ENCODE data around the gene CACNA2D4.
"Not testable (repeated sequence)": the region's sequence is repeated elsewhere in the genome, so short reads cannot be mapped to it uniquely, and the experiment has no call there.

CACNA2D4 gene

DNA sequence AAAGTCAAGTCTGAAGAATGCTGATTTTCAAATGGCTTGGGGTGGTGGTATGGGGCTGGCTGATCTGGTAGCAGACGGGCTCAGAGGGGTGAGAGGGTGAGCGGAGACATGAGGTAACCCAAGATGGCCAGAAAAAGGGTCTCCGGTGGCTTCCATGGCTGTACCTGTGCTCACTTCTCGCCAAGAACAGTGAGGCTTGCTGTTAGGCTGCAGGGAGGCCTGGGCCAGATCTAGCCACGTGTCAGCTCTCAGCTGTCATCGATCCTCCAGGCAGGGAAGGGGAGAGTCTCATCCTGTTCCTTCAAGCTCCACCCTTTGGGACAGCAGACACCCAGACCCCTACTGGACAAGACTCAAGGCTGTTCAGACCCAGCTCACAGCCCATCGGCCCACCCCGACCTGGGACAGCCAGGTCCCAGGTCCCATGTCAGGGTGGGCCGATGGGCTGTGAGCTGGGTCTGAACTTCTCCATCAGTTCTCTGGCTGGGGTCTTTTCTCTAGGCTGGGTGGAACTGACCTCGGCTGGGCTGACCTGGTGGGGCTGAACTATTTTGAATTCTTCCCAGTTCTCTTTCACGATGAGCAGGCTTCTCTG lies 89.0 kb downstream of the CACNA2D4 start:
- DNase-seq, result no peak

DNA sequence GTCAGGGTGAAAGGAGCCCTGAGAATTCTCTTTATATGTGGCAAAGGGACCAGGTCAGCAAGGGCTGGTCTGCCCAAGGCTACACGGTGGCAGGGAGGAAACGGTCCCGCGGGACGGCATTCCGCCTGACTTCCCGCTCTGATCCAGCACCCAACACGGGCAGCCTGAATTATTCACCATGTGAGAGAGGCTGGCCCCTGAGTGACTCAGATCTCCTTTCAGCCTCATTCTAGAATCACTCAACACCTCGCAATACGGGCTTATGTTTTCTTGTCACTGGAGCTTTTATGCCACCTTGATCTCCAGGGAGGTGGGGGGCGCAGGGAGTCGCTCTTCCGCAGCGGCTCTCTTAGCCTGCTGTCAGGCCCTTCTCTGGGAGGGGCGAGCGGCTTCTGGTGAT lies 89.6 kb downstream of the CACNA2D4 start:
- DNase-seq, result no peak

DNA sequence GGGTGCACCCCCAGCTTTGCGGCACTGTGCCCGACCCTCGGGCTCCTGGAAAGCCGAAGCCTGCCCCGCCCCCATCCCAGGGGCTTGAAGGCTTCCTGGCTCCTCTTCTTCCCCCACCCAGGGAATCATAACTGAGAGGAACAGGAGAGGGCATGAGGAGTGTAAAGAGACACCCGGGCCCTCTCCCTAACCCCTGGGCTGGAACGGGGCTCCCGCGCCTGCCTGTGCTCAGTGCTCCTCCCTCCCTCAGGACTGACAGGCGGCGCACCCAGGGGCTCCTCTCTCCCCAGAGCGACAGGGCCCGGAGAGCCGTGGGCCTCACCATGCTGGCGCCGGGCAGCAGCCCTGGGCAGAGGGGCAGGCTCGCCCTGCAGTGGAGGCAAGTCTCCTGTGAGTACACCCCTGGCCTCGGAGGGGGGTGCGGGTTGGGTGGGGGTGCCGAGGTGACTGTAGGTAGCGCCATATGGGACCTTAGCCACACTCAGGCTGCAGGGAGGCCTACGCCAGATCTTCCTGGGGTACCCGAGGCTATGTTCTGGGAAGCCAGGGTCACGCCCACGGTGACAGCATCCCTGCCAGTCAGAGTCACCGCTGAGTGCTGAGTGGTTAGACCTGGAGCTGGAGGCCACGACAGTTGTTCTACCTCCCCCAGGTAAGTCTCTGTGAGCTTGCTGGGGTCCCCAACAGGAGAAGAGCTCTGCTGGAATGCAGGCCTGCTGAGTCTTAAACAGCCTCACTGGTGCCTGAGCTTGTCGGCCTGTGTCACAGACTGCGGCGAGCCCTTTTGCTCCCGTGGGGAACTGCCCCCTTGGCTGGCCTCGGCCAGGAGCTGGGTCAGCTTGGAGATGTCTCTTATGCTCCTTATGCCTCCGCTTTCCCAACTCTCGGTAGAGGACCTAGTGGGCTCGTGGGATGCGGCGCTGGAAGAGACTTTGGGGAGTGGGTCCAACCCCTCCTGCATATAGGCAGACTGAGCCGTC lies 90.3 kb downstream of the CACNA2D4 start:
- DNase-seq, result no peak

DNA sequence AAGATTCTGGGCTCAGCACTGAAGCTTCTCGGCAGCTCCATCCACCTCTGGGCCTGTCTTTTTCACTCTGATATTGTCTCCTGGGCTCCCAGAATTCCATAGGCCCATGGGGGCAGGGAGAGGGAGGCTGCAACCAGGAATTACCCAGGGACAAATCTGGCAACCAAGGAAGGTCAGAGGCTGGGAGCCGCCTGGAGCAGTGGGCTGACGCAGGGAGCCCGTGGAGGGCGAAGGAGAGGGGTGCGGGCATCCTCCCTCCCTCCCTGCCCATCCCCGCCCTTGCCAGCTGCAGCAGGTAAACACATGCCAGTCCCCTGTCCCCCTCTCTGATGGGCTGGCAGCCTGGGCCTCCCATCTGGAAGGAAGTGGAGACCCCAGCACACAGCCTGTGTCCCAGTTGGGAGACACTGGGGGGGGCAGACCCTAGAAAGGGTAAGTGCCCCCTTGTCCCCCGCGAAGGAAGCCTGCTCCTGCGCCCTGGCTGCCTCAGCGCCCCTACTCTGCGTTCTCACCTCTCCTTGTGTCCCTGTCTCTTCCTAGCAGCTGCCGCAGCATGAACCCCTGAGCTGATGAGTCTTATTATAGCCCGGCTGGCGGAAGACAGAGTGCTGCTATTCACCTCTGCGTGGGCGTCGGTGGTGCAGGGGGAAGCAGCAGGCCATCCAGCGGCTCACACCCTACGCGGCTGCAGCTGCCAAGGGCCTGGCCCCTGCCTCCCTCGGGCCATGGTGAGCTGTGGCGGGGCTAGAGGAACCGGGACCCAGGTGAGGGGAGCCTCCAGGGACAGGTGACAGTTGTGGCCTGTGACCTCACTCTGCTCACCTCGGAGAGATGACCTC lies 91.4 kb downstream of the CACNA2D4 start:
- DNase-seq, result no peak

DNA sequence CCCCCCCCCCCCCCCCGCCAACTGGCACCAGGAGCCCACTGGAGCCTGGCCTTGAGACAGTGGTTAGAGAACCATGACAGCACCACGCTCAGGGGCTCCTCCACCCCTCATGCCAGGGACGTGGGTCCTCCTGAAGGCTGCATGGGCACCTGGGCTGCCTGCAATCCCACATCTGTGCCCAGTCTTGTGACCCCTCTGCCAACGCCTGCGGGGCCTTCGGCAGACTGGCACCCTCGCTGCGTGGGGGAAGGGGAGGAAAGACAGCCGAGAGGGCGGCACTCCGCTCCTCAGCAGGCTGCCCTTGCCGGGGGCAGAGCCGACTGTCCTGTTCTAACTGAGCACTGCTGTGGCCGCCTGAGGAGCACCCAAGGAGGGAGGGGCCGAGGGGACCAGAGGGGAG lies 92.1 kb downstream of the CACNA2D4 start:
- DNase-seq, result no peak

DNA sequence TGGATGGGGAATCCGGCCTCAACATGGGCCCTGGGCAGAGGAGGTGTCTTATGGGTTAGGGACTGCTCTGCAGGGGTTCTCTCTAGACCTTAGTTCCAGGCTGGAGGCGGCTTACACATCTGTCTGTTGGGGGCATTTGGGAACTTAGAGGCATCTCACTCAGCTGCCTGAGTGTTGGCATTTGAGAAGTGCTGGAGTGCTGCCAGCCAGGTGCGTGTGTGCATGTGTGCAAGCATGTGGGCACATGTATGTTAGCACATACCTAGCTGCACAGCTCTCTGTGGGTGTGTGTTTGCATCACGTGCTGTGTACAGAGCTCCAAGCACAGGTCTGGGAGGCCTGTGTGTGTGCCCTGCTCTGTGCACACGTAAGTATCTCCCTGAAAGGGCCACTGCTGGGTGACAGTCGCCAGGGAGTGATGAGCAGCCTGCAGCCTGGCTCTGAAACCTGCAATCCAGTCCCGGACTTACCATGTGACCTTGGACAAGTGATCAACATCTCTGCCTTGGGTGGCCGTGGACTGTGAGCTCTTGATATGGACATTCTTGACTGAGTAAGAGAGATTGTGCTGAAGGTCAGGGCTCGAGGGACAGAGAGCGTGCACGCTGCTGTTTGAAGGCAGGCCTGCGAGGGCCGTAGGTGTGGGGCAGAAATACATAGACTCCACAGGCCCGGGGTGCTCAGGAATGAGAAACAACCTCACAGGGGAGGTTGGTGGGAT lies 92.9 kb downstream of the CACNA2D4 start:
- no peak for DNase-seq

DNA sequence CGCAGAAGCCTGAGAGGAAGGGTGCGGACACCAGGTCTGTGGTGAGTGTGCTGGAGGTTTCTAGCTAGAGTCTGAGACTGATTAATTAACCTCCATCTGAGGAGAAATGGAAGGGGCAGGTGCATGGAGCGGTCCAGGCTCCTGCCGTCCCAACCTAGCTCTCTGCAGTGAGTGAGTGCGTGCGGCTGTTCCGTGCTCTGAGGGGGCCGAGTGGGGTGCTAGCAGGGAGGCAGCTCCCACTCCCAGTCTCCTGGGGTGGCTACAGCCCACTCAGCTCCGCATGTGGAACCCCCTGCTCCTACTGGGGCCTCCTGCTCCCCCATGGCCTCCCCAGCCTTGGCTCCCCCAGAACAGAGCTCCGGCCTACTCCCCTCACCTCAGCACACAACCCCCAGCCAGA lies 95.2 kb downstream of the CACNA2D4 start:
- no peak for DNase-seq

DNA sequence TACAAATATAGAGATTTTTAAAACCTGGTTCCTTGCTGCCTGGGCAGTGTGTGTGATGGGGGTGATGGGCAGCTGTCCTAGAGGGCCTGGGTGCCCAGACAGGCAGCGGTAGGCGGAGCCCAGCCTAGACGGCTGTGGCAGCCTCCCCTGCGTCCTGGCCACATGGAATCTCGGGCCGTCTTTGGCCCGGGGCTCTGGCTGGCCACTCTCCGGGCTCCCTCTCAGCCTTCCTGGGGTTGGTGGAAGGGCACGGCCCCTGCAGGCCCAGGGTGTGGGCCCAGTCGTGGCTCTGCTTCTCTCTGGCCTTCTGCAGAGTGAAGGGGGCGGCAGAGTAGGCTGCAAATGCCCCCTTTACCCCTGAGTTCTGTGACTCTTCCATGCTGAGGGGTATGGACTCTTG lies 95.8 kb downstream of the CACNA2D4 start:
- DNase-seq, result no peak

DNA sequence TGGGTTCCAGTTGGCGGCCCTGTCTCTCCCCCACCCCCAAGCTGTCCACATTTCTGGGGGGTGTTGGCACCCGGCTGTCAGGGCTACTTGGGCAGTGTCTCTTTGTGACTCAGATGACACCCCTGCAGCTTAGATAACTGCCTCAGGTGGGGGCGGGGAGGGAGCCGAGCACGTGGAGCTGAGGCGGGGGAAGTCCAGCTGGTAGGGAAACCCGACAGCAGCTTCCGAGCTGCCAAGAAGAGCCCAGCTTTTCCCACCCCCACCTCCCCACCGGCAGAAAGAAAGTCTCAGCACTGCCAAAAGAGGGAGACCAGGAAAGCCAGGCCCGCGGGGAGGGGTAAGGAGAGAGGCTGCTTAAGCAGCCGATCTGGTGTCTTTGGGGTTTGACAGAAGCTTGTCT lies 96.6 kb downstream of the CACNA2D4 start:
- no peak for DNase-seq

DNA sequence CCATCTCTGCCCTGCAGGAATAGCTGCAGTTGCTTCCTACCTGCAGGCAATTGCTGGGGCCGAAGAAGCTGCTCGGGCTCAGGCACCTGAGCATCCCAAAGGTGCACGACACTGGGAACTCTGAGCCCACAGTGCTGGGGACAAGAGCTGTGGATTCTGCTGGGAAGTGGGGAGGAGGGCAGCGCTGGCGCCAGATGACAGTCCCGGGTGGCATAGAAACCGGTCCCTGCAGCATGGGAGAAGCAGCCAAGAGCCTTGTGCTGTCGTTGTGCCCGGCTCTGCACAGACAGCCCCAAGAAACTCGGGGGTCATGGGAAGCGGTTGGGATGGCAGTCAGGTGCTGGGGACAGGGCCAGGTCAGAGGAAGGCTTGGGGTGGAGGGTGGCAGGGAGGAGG lies 97.6 kb downstream of the CACNA2D4 start:
- DNase-seq, result no peak

DNA sequence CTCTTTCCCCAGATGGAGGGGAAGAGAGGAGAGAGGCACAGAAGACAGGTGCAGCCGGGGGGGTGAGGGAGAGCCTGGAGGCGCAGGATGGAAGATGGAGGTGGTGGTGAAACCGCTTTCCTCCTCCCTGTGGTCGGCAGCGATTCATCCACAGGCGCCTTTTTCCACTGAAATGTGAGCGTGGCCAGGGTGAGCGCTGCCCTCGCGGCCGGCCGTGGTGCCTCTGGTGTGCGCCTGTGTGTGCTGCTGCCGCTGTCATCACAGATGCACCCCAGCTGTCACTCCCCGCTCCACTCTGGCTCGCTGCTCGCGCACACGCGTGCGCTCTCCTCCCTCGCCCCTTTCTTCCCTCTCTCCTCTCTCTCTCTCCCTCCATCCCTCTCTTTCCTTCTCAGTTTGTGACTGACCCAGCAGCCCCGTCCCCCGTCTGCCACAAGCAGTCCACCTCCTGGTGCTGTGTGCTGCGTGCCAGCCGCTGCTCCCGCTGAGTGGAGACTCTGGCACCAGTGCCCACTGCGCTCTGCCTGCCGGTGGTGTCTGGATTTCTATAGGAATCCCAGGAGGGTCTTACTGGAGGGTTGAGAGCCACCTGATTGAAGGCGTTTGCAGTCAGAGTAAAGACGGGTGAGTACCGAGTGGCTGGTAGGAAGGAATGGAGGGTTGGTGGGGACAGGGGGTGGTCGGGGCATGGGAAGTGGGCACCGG lies 98.1 kb downstream of the CACNA2D4 start, which contains the start of gene LRTM2:
LRTM2 (plus strand) TSS at position 375 of the 705 bp plus-strand sequence. CDS start 7,584 bp downstream, outside the sequence.
- DNase-seq, result no peak

DNA sequence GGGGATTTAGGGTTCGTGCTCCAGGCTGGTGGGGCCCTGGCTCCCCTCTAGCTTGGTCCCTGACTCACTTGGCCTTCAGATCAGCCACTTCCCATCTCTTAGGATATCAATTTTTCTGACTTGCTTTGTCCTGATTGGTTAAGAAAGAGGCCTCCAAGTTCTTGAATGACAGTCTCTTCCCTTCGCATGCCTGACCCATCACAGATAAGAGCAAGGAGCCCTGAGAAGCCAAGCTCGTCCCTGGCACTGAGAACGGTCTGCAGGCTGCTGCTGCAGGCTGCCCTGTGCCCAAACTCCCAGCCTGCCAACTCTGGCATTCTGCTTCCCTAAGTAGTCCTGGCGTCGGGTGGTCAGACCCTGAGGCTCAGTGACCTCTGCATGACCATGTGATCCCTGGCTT lies 98.9 kb downstream of the CACNA2D4 start:
- DNase-seq, result no peak

DNA sequence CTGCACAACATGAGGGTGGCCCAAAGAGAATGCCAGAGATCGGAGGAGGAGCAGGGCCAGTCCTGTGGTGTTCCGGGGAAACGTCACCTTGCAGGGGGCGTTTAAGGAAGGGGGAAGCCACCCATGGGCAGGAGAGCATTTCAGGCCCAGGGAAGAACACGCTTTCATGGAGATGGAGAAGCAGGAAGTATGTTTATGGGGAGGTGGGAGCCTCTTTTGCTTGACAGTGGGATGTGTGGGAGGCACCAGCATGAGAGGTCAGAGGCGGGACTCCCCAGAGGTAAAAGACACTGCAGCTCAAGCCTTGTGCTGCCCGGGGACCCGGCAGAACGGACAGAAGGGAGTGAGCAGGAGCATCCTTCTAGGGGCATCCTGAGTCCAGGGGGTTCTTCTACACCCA lies 99.4 kb downstream of the CACNA2D4 start:
- DNase-seq, result no peak

DNA sequence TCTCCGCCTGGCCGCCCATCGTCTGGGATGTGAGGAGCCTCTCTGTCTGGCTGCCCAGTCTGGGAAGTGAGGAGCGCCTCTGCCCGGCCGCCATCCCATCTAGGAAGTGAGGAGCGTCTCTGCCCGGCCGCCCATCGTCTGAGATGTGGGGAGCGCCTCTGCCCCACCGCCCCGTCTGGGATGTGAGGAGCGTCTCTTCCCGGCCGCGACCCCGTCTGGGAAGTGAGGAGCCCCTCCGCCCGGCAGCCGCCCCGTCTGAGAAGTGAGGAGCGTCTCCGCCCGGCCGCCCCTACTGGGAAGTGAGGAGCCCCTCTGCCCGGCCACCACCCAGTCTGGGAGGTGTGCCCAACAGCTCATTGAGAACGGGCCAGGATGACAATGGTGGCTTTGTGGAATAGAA lies 100.5 kb downstream of the CACNA2D4 start:
- not testable (repeated sequence) for DNase-seq

DNA sequence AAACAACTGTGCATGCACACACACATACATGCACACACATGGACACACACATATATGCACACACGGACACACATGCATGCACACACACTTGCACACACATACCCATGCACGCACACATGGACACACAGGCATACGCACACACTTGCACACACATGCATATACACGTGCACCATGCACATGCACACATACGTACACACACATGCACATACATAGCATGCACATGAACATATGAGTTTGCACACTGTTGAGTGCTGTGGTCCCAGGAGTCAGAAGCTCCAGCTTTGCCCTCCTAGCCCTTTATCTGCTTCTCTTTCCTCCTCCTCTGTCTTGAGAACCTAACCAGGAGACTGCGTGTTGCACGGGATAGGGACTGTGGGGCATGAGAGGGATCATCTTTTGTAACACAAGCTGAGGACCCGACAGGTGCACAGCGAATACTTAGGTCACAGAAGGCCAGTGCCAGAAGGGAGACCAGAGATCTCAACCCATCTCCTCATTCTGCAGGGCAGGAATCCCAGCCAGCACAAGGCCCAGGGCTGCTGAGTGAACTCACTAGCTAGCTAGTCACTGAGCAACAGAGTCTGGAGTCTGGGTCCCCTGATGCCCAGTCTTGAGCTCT lies 101.6 kb downstream of the CACNA2D4 start:
- no peak for DNase-seq

DNA sequence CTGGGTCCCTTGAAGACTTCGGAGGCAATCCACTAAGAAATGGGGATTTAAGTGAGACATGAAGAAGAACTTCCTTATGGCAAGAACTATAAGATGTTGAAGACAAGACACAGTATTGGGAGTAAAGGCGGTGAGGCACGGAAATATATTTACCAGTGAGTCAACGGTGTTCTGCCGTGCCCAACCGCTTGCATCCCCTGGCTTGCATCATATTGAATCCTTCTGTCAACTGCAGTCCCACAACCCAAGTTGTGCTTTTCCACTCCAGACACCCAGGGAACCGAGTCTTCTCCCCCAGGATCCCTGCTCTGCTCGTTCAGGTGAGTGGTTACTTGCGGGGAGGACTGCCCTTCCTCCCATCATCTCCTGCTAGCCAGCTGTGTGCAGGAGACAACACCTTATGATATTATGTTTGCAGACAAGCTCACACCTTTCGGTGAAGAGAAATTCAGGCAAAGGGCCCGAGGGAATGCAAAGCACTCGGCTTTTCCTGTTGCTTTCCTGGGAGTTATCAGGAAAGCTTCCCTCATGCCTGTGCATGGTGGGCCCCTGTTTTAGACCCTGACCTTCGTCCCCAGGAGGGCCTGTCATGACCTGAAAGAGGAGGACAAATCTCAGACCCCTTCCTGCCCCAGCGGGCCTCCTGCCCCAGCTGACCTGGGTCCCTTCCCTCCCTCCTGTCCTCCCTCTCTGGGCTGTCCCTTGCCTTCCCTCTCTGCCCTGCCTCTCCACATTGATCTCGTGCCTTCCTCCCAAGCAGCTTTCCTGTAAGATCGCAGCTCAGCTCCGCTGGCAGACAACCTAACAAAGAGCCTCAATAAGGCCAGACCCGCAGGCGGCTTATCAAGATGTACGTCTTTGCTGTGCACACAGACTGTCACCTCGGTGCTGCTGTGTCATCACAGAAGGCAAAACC lies 102.4 kb downstream of the CACNA2D4 start:
- DNase-seq, result no peak

DNA sequence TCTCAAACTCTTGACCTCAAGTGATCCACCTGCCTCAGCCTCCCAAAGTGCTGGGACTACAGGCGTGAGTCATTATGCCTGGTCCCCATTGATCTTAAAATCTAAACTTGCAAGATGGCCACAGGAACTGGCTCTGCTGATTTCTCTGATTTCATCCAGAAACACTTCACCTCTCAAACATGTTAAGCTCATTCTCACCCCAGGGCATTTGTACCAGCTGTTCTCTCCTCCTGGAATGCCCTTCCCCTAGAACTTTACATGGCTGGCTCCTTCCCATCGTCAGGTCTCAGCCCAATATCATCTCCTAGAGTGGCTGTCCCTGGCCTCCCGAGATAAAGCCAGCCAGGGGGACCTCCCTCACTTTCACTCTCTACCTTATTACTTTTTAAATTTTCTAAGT lies 103.3 kb downstream of the CACNA2D4 start:
- no peak for DNase-seq

DNA sequence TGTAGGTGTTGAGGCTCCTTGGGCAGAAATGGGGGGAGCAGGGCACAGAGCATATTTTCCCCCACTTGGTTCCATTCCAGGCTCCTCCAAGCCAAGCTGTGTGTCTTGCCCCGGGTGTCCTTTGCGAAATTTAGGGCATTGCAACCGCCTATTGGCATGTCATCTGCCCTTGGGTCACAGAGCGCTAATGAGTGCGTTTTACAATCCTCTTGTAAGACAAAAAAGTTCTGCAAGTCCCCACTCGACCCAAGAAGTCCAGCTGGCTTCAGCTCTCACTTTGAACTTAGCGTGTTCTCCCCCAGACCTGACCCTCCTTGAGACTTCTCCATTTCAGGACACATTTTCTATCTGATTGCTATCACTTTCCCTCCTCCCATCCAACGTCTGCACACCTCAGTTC lies 104.2 kb downstream of the CACNA2D4 start:
- no peak for DNase-seq

DNA sequence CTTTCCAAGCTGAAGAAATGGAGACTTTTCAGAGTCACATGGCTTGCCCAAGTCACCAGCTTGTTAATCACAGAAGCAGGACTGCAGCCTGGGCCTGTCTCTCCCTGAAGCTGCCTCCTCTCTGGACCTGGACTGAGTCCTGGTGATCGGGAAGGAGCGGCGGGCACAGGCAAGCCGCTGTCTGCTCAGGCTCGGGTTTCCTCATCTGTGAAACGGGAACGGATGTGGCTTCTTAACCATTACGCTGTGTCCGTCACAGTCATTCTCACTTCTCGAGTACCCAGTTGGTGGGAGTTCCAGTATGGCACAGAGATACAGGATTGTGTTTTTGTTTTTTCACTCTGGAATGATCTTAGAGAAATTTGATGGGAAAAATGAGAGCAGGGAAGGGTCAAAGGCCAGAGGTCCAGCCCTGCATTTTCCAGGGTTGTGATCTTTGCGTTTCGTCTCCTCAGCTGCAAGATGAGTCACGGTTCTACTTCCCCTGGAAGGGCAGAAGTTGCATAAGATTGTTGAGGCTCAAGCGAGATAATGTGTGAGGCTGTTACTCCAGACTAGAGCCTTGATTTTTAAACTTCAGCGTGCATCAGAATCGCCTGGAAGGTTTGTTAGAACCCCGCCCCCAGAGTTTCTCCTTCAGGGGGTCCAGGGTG lies 105.7 kb downstream of the CACNA2D4 start:
- no peak for DNase-seq

DNA sequence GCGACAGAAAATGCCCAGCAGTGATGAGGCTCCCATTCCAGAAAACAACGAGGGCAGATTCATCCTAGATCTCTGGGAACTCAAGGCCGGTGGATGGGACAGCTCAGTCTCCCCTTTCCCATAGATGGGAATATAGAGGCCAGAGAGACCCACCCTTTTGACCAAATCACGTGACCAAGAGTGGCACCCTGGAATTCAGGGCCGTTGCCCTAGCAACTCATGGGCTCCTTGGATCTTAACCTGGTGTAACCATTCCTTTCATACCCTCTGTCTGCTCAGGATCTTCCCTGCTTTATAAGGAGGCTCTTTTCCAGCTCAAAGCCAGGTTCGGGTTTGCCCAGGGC lies 106.5 kb downstream of the CACNA2D4 start:
- no peak for DNase-seq
